CD14-positive monocyte (primary cell): ENCODE results near the gene NFATC1. TPM values are rescaled to one million over a fixed set of nuclear protein-coding genes. Genes with fewer than 3 reads are reported as not detected.

Source experiments
- DNase-seq, 3 donors: peaks; one replicate each; pipeline ENCODE4 v3.0.0-alpha.2; 2011 to 2022
- H2AFZ ChIP-seq: 2 replicates; pipeline ENCODE4 v1.6.0; 2012; ENCODE audit warnings: mild to moderate bottlenecking, low read depth, low read length, inconsistent platforms; ENCODE audit not compliant: insufficient read depth, poor library complexity, severe bottlenecking
- H3K27ac ChIP-seq, 2 donors: 1 replicate in 1 of 2; 2 replicates in 1 of 2; pipeline ENCODE4 v1.5.1; 2012 to 2013; ENCODE audit warnings: low read length in 2 of 2, control low read depth in 1 of 2, inconsistent platforms in 1 of 2, low read depth in 1 of 2, mild to moderate bottlenecking in 1 of 2
- H3K27me3 ChIP-seq, 2 donors: one replicate each; pipeline versions ENCODE4 v1.6.0 to v1.6.1; 2011 to 2013; ENCODE audit warnings: low read length in 2 of 2; ENCODE audit not compliant: control insufficient read depth in 2 of 2, insufficient read depth in 2 of 2
- H3K36me3 ChIP-seq, 2 donors: replicated peaks in 1 of 2; 1 replicate in 1 of 2; 2 replicates in 1 of 2; pipeline versions ENCODE4 v1.5.1 to v1.6.1; 2012 to 2013; ENCODE audit warnings: low read length in 2 of 2, control low read depth in 1 of 2, inconsistent platforms in 1 of 2, mild to moderate bottlenecking in 1 of 2; ENCODE audit not compliant: insufficient read depth in 2 of 2, control insufficient read depth in 1 of 2
- H3K4me1 ChIP-seq, 2 donors: 1 replicate in 1 of 2; 2 replicates in 1 of 2; pipeline versions ENCODE4 v1.5.1 to v1.6.1; 2012 to 2013; ENCODE audit warnings: low read length in 2 of 2, control low read depth in 1 of 2, inconsistent platforms in 1 of 2, mild to moderate bottlenecking in 1 of 2, moderate library complexity in 1 of 2; ENCODE audit not compliant: insufficient read depth in 2 of 2, control insufficient read depth in 1 of 2
- H3K4me2 ChIP-seq: replicated peaks from 2 replicates; pipeline ENCODE3; 2012; ENCODE audit warnings: low read length, moderate library complexity, mild to moderate bottlenecking; ENCODE audit not compliant: poor library complexity, severe bottlenecking; ENCODE audit errors: extremely low read depth
- H3K4me3 ChIP-seq, 3 experiments: fragments of 200-600 bp in 1 of 3; sonication (generic) in 1 of 3; replicated peaks in 1 of 3; 1 replicate in 2 of 3; 2 replicates in 1 of 3; pipeline ENCODE4 v1.5.1; 2011 to 2013; ENCODE audit warnings: low read length in 3 of 3, mild to moderate bottlenecking in 3 of 3, control low read depth in 2 of 3, low read depth in 2 of 3, inconsistent platforms in 1 of 3, moderate library complexity in 1 of 3
- H3K79me2 ChIP-seq: 2 replicates; pipeline ENCODE4 v1.6.0; 2012; ENCODE audit warnings: mild to moderate bottlenecking, control low read depth, inconsistent platforms, low read length, moderate library complexity; ENCODE audit not compliant: insufficient read depth
- H3K9ac ChIP-seq: 2 replicates; pipeline ENCODE4 v1.6.0; 2017; ENCODE audit warnings: low read length, mild to moderate bottlenecking; ENCODE audit not compliant: insufficient read depth, poor library complexity, severe bottlenecking
- H3K9me3 ChIP-seq, 2 donors: replicated peaks in 1 of 2; 1 replicate in 1 of 2; 2 replicates in 1 of 2; pipeline versions ENCODE4 v1.5.1 to v1.6.1; 2012 to 2013; ENCODE audit warnings: low read length in 2 of 2, control low read depth in 1 of 2; ENCODE audit not compliant: control insufficient read depth in 1 of 2, insufficient read depth in 1 of 2
- H4K20me1 ChIP-seq: 2 replicates; pipeline ENCODE4 v1.6.0; 2012; ENCODE audit warnings: mild to moderate bottlenecking, low read length, control low read depth, moderate library complexity; ENCODE audit not compliant: insufficient read depth
- H3K27ac Mint-ChIP-seq, 7 donors: one replicate each; pipeline ENCODE4 v1.8.0; 2020; ENCODE audit warnings: mild to moderate bottlenecking in 7 of 7, mixed read lengths in 7 of 7, moderate library complexity in 6 of 7, inconsistent platforms in 2 of 7
- H3K27me3 Mint-ChIP-seq, 3 donors: one replicate each; pipeline ENCODE4 v1.8.0; 2021 to 2022; ENCODE audit warnings: low read depth in 3 of 3, mild to moderate bottlenecking in 3 of 3, mixed read lengths in 3 of 3, moderate library complexity in 3 of 3, inconsistent platforms in 1 of 3
- H3K36me3 Mint-ChIP-seq, 2 donors: one replicate each; pipeline ENCODE4 v1.8.0; 2020; ENCODE audit warnings: mixed read lengths in 2 of 2, inconsistent platforms in 1 of 2, mild to moderate bottlenecking in 1 of 2
- H3K4me1 Mint-ChIP-seq: one replicate; pipeline ENCODE4 v1.8.0; 2020; ENCODE audit warnings: mild to moderate bottlenecking, mixed read lengths
- H3K4me3 Mint-ChIP-seq, 2 donors: one replicate each; pipeline ENCODE4 v1.8.0; 2020; ENCODE audit warnings: mild to moderate bottlenecking in 2 of 2, mixed read lengths in 2 of 2, moderate library complexity in 1 of 2
- H3K9me3 Mint-ChIP-seq, 7 donors: one replicate each; pipeline ENCODE4 v1.8.0; 2020 to 2022; ENCODE audit warnings: mixed read lengths in 7 of 7, mild to moderate bottlenecking in 6 of 7, moderate library complexity in 6 of 7, inconsistent platforms in 2 of 7
- WGBS: methylation state at CpG from one replicate; pipeline ENCODE4 v1.1.5; 2013; ENCODE audit warnings: missing lambda C conversion rate; ENCODE audit not compliant: insufficient coverage; 5-methylcytosine and 5-hydroxymethylcytosine counted together
- intact Hi-C, 2 donors: fragments of 100-400 bp; cut with micrococcal nuclease; formaldehyde crosslinking; loops; one replicate each; pipeline versions ENCODE4 v1.15.0 to v1.15.1; 2023
- polyA plus RNA-seq, 3 donors: library from polyadenylated mRNA; depleted of rRNA in 1 of 3; unstranded in 2 of 3; stranded (reverse) in 1 of 3; fragments of 300-500 nt in 2 of 3; fragments of >200 nt in 1 of 3; fragmentation: Illumina TruSeq in 2 of 3; gene quantifications; 1 replicate in 2 of 3; 2 replicates in 1 of 3; pipeline ENCODE4 v1.2.3, GENCODE V29; 2012 to 2021
- TF ChIP-seq, protein P1 (sequence below): fragments of 200-600 bp; IDR thresholded peaks from one replicate; pipeline ENCODE4 v1.8.0; 2022; ENCODE audit warnings: antibody characterized with exemption, mild to moderate bottlenecking

The NFATC1 gene
- polyA plus RNA-seq, 3 donors: 7.8 to 10.7 (median 8.3) TPM

- H3K27me3 ChIP-seq: no peaks in the 10 kb centered on the region
- Mint-ChIP-seq H3K27me3 (peaks cover 3 to 6% (median 5%) of the 10 kb centered on the region in 3 donors), H3K36me3 (no peaks in the 10 kb centered on the region), H3K27ac (no peak overlapping the region), H3K4me3 (no peak overlapping the region), H3K4me1 (no peaks in the 10 kb centered on the region), H3K9me3 (peaks cover 17 to 25% (median 20%) of the 10 kb centered on the region in 7 donors)
- 90% methylated on average over 10 of the region's 13 CpGs for WGBS
- no peaks in the 10 kb centered on the region for H3K79me2 ChIP-seq
- H3K4me3 ChIP-seq: no peak overlapping the region
- no peaks in the 10 kb centered on the region for H3K36me3 ChIP-seq
- no peak for DNase-seq
- H3K4me1 ChIP-seq: no peaks in the 10 kb centered on the region
- no peak overlapping the region for H2AFZ ChIP-seq
- H3K9me3 ChIP-seq: peaks cover 11 to 23% of the 10 kb centered on the region in 2 donors
- H3K27ac ChIP-seq: no peak overlapping the region
- intact Hi-C loops: no loop called here
- TF ChIP-seq, protein P1, sequence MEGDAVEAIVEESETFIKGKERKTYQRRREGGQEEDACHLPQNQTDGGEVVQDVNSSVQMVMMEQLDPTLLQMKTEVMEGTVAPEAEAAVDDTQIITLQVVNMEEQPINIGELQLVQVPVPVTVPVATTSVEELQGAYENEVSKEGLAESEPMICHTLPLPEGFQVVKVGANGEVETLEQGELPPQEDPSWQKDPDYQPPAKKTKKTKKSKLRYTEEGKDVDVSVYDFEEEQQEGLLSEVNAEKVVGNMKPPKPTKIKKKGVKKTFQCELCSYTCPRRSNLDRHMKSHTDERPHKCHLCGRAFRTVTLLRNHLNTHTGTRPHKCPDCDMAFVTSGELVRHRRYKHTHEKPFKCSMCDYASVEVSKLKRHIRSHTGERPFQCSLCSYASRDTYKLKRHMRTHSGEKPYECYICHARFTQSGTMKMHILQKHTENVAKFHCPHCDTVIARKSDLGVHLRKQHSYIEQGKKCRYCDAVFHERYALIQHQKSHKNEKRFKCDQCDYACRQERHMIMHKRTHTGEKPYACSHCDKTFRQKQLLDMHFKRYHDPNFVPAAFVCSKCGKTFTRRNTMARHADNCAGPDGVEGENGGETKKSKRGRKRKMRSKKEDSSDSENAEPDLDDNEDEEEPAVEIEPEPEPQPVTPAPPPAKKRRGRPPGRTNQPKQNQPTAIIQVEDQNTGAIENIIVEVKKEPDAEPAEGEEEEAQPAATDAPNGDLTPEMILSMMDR: no peak
- H3K4me2 ChIP-seq: no peak overlapping the region
- H4K20me1 ChIP-seq: no peaks in the 10 kb centered on the region
- H3K9ac ChIP-seq: no peak overlapping the region
These were observed 172.9 kb downstream of the NFATC1 start for GRCh38 chr18:79568543-79569205.

- no peak overlapping the region for H3K27ac Mint-ChIP-seq
- no peaks in the 10 kb centered on the region for H3K36me3 Mint-ChIP-seq
- H3K4me3 Mint-ChIP-seq: no peak overlapping the region
- Histone ChIP-seq H3K27ac (no peak overlapping the region), H3K4me1 (no peaks in the 10 kb centered on the region), H3K36me3 (no peaks in the 10 kb centered on the region), H2AFZ (no peak overlapping the region), H3K27me3 (no peaks in the 10 kb centered on the region), H3K4me3 (no peak overlapping the region), H3K4me2 (no peak overlapping the region), H3K79me2 (no peaks in the 10 kb centered on the region), H3K9me3 (peaks cover 17 to 31% of the 10 kb centered on the region in 2 donors), H4K20me1 (no peaks in the 10 kb centered on the region), H3K9ac (no peak overlapping the region)
- H3K4me1 Mint-ChIP-seq: peaks cover 1% of the 10 kb centered on the region
- intact Hi-C loops: no loop called here
- 97% methylated on average over 17 of the region's 18 CpGs for WGBS
- H3K9me3 Mint-ChIP-seq: peaks cover 18 to 27% (median 22%) of the 10 kb centered on the region in 7 donors
- DNase-seq: no peak
- peaks cover 3 to 6% (median 5%) of the 10 kb centered on the region in 3 donors for H3K27me3 Mint-ChIP-seq
- TF ChIP-seq, protein P1: no peak
These were observed 174.0 kb downstream of the NFATC1 start for GRCh38 chr18:79569720-79570119.
